Daoy (cell line): ENCODE results near the gene PRR7. TPM values are rescaled to one million over a fixed set of nuclear protein-coding genes. Genes with fewer than 3 reads are reported as not detected.

Experiments used
- DNase-seq: peaks from one replicate; pipeline ENCODE4 v3.0.0-alpha.2; 2015; ENCODE audit warnings: low read depth
- total RNA-seq: library from RNA; depleted of rRNA; stranded (reverse); fragments of >200 nt; shearing (Covaris generic); gene quantifications from 2 replicates; pipeline ENCODE4 v1.2.3, GENCODE V29; 2014

The PRR7 gene
- total RNA-seq, 1 experiment from 2014 or later = 21.4 TPM

DNA sequence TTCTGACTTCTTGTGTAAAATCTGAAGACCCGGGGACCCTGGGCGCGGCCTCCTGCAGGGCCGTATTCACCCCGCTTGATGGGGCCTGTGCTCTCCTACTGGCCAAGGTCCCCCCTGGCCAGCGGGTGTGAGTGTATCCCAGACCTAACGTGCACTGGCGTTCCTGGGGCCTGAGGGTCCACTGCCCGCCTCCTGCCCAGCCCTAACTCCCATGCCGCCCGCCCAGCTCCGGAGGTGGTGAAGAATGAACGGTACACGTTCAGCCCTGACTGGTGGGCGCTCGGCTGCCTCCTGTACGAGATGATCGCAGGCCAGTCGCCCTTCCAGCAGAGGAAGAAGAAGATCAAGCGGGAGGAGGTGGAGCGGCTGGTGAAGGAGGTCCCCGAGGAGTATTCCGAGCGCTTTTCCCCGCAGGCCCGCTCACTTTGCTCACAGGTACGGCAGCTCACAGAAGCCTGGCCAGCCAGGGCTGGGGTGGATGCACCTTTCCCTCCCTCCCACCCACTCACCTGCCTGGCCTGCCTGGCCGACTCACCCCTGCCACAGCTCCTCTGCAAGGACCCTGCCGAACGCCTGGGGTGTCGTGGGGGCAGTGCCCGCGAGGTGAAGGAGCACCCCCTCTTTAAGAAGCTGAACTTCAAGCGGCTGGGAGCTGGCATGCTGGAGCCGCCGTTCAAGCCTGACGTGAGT is 10.6 kb upstream of the PRR7 start:
- DNase-seq = no peak

- no peak for DNase-seq
These were observed 9.0 kb upstream of the PRR7 start for GRCh38 chr5:177437623-177438022.

GRCh38 chr5:177438468-177438867 is 8.1 kb upstream of the PRR7 start:
- no peak for DNase-seq

GRCh38 chr5:177439518-177440053 is 7.0 kb upstream of the PRR7 start:
- no peak for DNase-seq

- DNase-seq = no peak
These were observed 6.2 kb upstream of the PRR7 start for GRCh38 chr5:177440211-177440989.

DNA sequence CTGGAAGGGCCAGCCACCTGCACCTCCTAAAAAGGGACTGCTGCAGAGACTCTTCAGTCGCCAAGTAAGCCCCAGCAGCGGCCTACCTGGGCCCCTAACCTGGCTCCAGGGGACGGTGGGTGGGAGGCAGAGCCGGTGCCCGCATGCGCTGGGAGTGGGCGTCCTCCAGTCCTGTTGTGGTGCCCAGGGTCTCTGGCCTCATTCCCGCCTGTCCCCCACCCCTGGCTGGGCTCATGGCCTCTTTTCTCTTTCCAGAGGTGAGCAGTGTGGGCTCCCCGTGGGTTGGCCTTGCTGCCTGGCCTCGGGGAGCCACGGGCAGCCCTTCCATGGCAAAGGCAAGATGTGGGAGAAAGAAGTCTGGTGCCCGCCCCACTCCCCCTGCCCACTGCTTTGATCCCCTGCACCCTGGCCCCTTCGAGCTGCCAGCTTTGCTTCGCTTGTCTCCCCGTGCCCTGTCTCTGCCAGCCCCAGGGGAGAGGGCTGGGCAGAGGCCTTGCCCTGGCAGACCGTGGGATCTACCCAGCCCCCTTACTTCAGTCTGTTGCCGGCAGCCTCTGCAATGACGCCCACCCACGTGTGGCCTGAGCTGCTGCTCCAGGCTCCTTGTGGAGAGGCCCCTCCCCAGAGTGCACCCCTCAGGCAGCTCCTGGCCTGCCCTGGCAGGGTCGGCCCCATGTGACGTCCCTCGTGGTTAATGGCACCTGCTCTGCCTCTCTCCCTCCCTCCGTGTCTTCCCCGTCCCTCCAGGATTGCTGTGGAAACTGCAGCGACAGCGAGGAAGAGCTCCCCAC is 5.4 kb upstream of the PRR7 start:
- no peak for DNase-seq

GRCh38 chr5:177442066-177442826 is 4.4 kb upstream of the PRR7 start:
- DNase-seq = no peak

- no peak for DNase-seq
These were observed 3.2 kb upstream of the PRR7 start for GRCh38 chr5:177443144-177443983.

- no peak for DNase-seq
These were observed 2.2 kb upstream of the PRR7 start for GRCh38 chr5:177444106-177445051.

DNA sequence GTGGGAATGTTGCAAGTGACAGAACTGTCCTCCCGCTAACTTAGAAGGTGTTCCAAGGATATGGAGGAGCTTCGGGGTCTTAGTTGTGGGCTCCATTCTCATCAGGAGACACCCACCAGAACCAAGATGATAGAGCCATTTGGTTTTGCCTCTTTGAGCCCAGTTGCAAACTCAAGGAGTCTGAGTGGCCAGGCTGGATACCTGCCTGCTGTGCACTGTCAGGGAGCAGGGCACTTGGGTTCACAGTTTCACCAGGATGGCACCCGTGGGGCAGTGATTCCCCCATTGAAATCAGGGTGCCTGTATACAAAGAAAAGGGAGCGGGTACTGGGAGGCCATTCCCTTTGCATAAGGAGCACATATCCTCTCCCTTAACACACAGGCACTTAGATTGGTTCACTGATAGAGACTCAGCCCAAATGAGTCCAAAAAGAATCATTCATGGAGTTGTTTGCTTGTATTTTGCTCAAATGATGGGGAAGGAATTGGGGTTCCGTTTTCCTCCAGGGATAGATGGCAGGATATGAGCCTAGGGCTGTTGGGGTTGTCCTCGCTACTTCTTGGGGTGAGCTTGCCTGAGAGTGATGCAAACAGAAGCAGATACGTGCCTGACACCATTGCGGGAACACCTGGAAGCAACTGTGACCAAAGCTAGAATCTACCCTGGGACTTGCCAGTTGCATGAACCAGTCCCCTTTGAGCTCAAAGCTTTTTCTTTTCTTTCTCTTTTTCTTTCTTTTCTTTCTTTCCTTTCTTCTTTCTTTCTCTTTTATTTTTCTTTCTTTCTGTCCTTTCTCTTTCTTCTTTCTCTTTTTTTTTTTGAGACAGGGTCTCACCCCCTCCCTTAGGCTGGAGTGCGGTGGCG is 1.3 kb upstream of the PRR7 start:
- DNase-seq = no peak

DNA sequence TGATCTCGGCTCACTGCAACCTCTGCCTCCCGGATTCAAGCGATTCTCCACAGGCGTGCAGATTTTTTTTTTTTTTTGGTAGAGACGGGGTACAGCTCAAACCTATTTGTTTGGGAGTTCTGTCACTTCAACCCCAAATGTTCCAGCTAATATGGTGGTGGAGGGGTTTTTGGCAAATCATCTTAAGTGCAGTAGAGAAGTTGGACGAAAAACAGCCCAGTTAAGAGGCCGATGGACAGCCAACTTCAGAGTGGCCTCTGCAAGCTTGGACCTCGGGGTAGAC is 756 bp upstream of the PRR7 start:
- no peak for DNase-seq

DNA sequence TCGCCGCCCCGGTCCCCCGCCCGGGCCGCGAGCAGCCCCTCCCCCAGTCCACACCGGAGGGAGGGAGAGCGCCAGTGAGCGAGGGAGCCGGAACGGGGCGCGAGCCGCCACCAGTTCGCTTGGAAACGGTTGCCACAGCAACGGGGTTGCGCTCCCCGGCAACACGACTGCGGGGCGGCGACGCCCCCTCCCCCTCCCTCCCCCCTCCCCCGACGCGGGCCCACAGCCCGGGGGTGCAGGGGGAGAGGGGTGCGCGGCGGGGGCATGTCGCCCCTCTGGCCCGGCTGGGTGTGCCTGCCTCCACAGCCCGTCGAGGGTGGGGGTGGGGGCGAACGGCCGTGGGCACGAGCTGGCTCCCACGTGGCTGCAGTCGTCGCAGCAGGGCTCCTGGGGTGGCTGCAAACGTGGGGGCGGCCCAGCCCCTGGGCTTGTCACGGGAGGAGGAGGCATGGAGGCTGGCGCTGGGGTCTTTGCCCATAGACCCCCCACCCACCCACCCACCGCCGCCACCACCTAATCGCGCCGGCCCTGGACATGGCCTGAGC is 524 bp downstream of the PRR7 start:
- DNase-seq = peak; percentile 79

GRCh38 chr5:177447611-177448243 is 1.1 kb downstream of the PRR7 start:
- peak; percentile 96 for DNase-seq

GRCh38 chr5:177448244-177448950 is 1.8 kb downstream of the PRR7 start:
- DNase-seq = no peak

GRCh38 chr5:177449140-177450061 is 2.8 kb downstream of the PRR7 start:
- DNase-seq = no peak
